AG04449 (cell line): ENCODE measurements around the gene ARID2.

Experiments
- CTCF ChIA-PET: fragments of 350-600 bp; formaldehyde crosslinking; extraction: SDS; loops from one replicate; lab custom pipeline; 2021; ENCODE audit warnings: antibody characterized with exemption; lab: Yijun Ruan, JAX
- POLR2A ChIA-PET: fragments of 400-600, 350-600 bp; formaldehyde crosslinking; extraction: SDS; loops from one replicate; lab custom pipeline; 2020; ENCODE audit warnings: antibody characterized with exemption, inconsistent platforms; lab: Yijun Ruan, JAX
- DNase-seq: peaks from one replicate; pipeline ENCODE4 v3.0.0-alpha.2; 2010; ENCODE audit warnings: low read depth, low spot score
- H3K4me3 ChIP-seq: 2 replicates; pipeline ENCODE4 v1.5.1; 2011; ENCODE audit warnings: low read depth, mild to moderate bottlenecking, control low read depth, low read length
- CTCF ChIP-seq: IDR thresholded peaks from one replicate; pipeline ENCODE4 v1.5.1; 2011; ENCODE audit warnings: mild to moderate bottlenecking, moderate library complexity, low read length, control low read depth, inconsistent platforms; ENCODE audit not compliant: insufficient read depth; ENCODE audit errors: missing control alignments

The ARID2 gene

DNA sequence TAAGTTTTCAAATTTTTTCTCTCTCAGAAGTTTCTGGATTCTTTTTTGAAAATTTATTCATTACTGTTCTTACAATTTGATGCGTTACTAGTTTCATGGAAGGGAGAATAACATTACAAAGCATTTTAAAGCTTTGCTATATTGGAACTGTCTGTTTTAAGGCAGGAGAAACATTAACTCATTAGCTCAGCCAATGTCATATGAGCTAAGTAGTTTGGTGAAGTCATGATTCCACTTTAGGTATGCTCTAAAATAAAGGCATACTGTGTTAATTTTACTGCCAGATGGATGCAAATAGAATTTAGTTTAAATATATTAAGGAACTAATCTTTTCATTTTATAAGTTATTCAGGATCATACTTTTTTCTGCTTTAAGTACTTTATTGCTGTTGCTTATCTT, 46.0 kb downstream of the ARID2 start:
- no peak overlapping the region for H3K4me3 ChIP-seq
- DNase-seq, result no peak
- ChIA-PET POLR2A (no interaction called here), CTCF (interaction anchor here (1.1 to 3.8 kb wide), 2 partner anchors 12 to 15 kb away, joined by 3 to 20 read pairs; no protein-coding TSS in a partner anchor)
- TF ChIP-seq CTCF, result no peak

DNA sequence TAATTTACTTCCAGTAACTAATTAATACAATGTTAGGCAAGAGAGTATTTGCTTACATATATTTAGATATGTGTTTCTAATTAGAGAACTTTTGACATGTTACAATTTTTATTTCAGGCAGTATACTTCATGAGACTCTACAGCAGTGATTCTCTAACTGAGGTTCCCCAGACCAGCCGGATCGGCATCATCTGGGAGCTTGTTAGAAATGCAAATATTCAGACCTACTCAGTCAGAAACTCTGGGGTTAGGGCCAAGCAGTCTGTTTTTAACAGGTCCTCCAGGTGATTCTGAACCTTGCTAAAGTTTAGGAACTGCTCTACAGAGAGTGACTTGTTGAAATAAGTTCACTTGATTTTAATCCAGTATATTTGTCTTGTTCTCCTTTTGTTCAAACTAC, 46.5 kb downstream of the ARID2 start:
- POLR2A ChIA-PET, result no interaction called here
- CTCF ChIA-PET, result interaction anchor here (1.1 to 3.8 kb wide), 2 partner anchors 13 to 15 kb away, joined by 3 to 20 read pairs; no protein-coding TSS in a partner anchor
- H3K4me3 ChIP-seq, result no peak overlapping the region
- TF ChIP-seq CTCF, result no peak
- no peak for DNase-seq

- POLR2A ChIA-PET, result no interaction called here
- TF ChIP-seq CTCF, result no peak
Observed at GRCh38 chr12:45779936-45780335, 50.4 kb downstream of the ARID2 start.

GRCh38 chr12:45781080-45781479, 51.6 kb downstream of the ARID2 start:
- no peak overlapping the region for H3K4me3 ChIP-seq
- DNase-seq, result no peak
- ChIA-PET CTCF (interaction anchor here (2.5 kb wide), 1 partner anchor 18 kb away, joined by 8 read pairs; no protein-coding TSS in a partner anchor), POLR2A (no interaction called here)
- TF ChIP-seq CTCF, result no peak

More at GRCh38 chr12:45779936-45780335, 50.4 kb downstream of the ARID2 start:
- no peak overlapping the region for H3K4me3 ChIP-seq
- CTCF ChIA-PET, result interaction anchor here (1.0 to 2.5 kb wide), 2 partner anchors 17 to 211 kb away, joined by 3 to 8 read pairs; no protein-coding TSS in a partner anchor
- no peak for DNase-seq

- no peak for TF ChIP-seq CTCF
- POLR2A ChIA-PET, result no interaction called here
Observed at GRCh38 chr12:45785315-45785714, 55.8 kb downstream of the ARID2 start.

DNA sequence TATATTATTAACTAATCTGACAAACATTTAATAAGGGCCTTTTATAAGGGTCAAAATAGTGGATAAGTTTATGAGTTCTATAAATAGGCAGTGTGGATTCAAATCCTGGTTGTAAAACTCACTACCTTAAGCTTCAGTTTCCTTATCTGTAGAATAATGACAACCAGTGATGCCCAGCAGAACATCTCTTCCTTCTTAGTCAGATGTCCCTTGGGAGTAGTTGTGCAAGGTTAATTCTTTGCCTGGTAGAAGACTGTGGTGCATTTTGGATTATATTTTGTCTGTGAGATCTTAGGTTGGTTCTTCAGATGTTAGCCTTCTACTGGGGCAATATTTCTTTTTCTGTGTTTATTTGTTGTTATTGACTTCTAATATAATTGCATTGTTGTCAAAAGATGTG, 59.5 kb downstream of the ARID2 start:
- ChIA-PET POLR2A (no interaction called here), CTCF (no interaction called here)
- TF ChIP-seq CTCF, result no peak
- H3K4me3 ChIP-seq, result no peak overlapping the region
- peak; percentile 21 for DNase-seq

More at GRCh38 chr12:45785315-45785714, 55.8 kb downstream of the ARID2 start:
- no peak for DNase-seq
- CTCF ChIA-PET, result interaction anchor here (1.7 kb wide), 1 partner anchor 22 kb away, joined by 5 read pairs; no protein-coding TSS in a partner anchor
- H3K4me3 ChIP-seq, result no peak overlapping the region
